Hepatic stellate cell (primary cell): ENCODE measurements around the gene MAGEA2B.
"Not testable (repeated sequence)": the region's sequence is repeated elsewhere in the genome, so short reads cannot be mapped to it uniquely, and the experiment has no call there.

Experiments used
- DNase-seq: peaks from one replicate; pipeline ENCODE4 v3.0.0; 2011; ENCODE audit warnings: low spot score

Gene MAGEA2B

GRCh38 chrX:152758918-152759317, 44.5 kb downstream of the MAGEA2B start, which contains the start of gene CSAG3:
TSS of gene CSAG3 (plus strand) at chrX:152759218.
- not testable (repeated sequence) for DNase-seq

- DNase-seq = not testable (repeated sequence)
Measured at GRCh38 chrX:152759544-152759943, 45.1 kb downstream of the MAGEA2B start.

- DNase-seq = not testable (repeated sequence)
Measured at GRCh38 chrX:152761582-152761981, 47.2 kb downstream of the MAGEA2B start.

GRCh38 chrX:152766562-152766961, 52.1 kb downstream of the MAGEA2B start:
- not testable (repeated sequence) for DNase-seq
